GM19463 (cell line): ENCODE data around the gene ADAMTS16.
"Not testable (repeated sequence)": the region's sequence is repeated elsewhere in the genome, so short reads cannot be mapped to it uniquely, and the experiment has no call there.

Experiments
- ATAC-seq: cut with Tn5 transposase; IDR thresholded peaks from one replicate; pipeline ENCODE4 v1.9.1; 2021; ENCODE audit warnings: mild to moderate bottlenecking, moderate library complexity; ENCODE audit not compliant: unreplicated experiment

Gene ADAMTS16

GRCh38 chr5:5139777-5140478, at the start of gene ADAMTS16:
TSS of gene ADAMTS16 (plus strand) at chr5:5140330. CDS start at chr5:5140468, 138 bp downstream.
- no peak for ATAC-seq

- no peak for ATAC-seq
Measured at GRCh38 chr5:5092149-5092548, 48.0 kb upstream of the ADAMTS16 start.

GRCh38 chr5:5100635-5101034, 39.5 kb upstream of the ADAMTS16 start:
- no peak for ATAC-seq

- no peak for ATAC-seq
Measured at GRCh38 chr5:5101676-5102075, 38.5 kb upstream of the ADAMTS16 start.

- ATAC-seq, result no peak
Measured at GRCh38 chr5:5103245-5103644, 36.9 kb upstream of the ADAMTS16 start.

- ATAC-seq, result no peak
Measured at GRCh38 chr5:5104550-5104949, 35.6 kb upstream of the ADAMTS16 start.

- no peak for ATAC-seq
Measured at GRCh38 chr5:5105531-5105930, 34.6 kb upstream of the ADAMTS16 start.

GRCh38 chr5:5116956-5117355, 23.2 kb upstream of the ADAMTS16 start:
- peak; percentile 98 for ATAC-seq

GRCh38 chr5:5122776-5123175, 17.4 kb upstream of the ADAMTS16 start:
- no peak for ATAC-seq

GRCh38 chr5:5124231-5124630, 15.9 kb upstream of the ADAMTS16 start:
- ATAC-seq, result no peak

GRCh38 chr5:5126444-5126843, 13.7 kb upstream of the ADAMTS16 start:
- no peak for ATAC-seq

GRCh38 chr5:5128766-5129165, 11.4 kb upstream of the ADAMTS16 start:
- no peak for ATAC-seq

- ATAC-seq, result no peak
Measured at GRCh38 chr5:5132234-5132633, 7.9 kb upstream of the ADAMTS16 start.

GRCh38 chr5:5132693-5133295, 7.3 kb upstream of the ADAMTS16 start:
- no peak for ATAC-seq

GRCh38 chr5:5134107-5134506, 6.0 kb upstream of the ADAMTS16 start:
- ATAC-seq, result no peak

GRCh38 chr5:5135957-5136676, 4.0 kb upstream of the ADAMTS16 start:
- no peak for ATAC-seq

- ATAC-seq, result not testable (repeated sequence)
Measured at GRCh38 chr5:5137851-5138250, 2.3 kb upstream of the ADAMTS16 start.

GRCh38 chr5:5139336-5139776, 774 bp upstream of the ADAMTS16 start:
- ATAC-seq, result no peak

- no peak for ATAC-seq
Measured at GRCh38 chr5:5140479-5141338, 579 bp downstream of the ADAMTS16 start.

- no peak for ATAC-seq
Measured at GRCh38 chr5:5141339-5141599, 1.1 kb downstream of the ADAMTS16 start.
